SK-N-MC (cell line): ENCODE results near the gene WDR87.

Experiments
- EZH2 ChIP-seq: fragments of 200-600 bp; sonication (generic); IDR thresholded peaks from one replicate; pipeline ENCODE4 v1.6.1; 2017; ENCODE audit warnings: antibody characterized with exemption
- FOXP2 ChIP-seq: optimal IDR thresholded peaks from 2 replicates; pipeline ENCODE3; 2011; ENCODE audit warnings: mild to moderate bottlenecking, moderate library complexity; ENCODE audit not compliant: insufficient read depth; ENCODE audit errors: extremely low read length, control extremely low read depth
- POLR2AphosphoS5 ChIP-seq: IDR thresholded peaks from 2 replicates; pipeline ENCODE4 v1.6.1; 2012; ENCODE audit warnings: mild to moderate bottlenecking, low read depth, low read length, borderline replicate concordance

GRCh38 chr19:37933937-37934358 is 27.6 kb upstream of the WDR87 start:
- TF ChIP-seq EZH2 (no peak), POLR2AphosphoS5 (no peak), FOXP2 (no peak)
